GM23248 (cell line): Measurements from ENCODE around the gene EDDM13.
"Not testable (repeated sequence)": the region's sequence is repeated elsewhere in the genome, so short reads cannot be mapped to it uniquely, and the experiment has no call there.

ENCODE experiments used
- EZH2 ChIP-seq: fragments of 200-600 bp; sonication (generic); IDR thresholded peaks from 2 replicates; pipeline ENCODE4 v1.6.1; 2018; ENCODE audit warnings: antibody characterized with exemption, mild to moderate bottlenecking; ENCODE audit not compliant: insufficient read depth, poor library complexity, severe bottlenecking
- EZH2phosphoT487 ChIP-seq: fragments of 200-600 bp; sonication (generic); IDR thresholded peaks from 2 replicates; pipeline ENCODE4 v1.6.1; 2018; ENCODE audit warnings: antibody characterized with exemption, moderate library complexity, mild to moderate bottlenecking, low read depth; ENCODE audit not compliant: insufficient read depth

- not testable (repeated sequence) for TF ChIP-seq EZH2, EZH2phosphoT487
Measured at GRCh38 chr19:56337077-56337476, 64.5 kb downstream of the EDDM13 start.
